ENCODE results near the gene KRT82. TPM values are rescaled to one million over a fixed set of nuclear protein-coding genes. Genes with fewer than 3 reads are reported as not detected.

KRT82 gene
- total RNA-seq, 1 experiment from 2014 or later = not detected

GRCh38 chr12:52436000-52436827 lies 30.1 kb upstream of the KRT82 start:
- no peaks in the 10 kb centered on the region for H4K20me1 ChIP-seq (ENCODE audit: control insufficient read depth, insufficient read depth, insufficient read length)
- no peak overlapping the region for H3K4ac ChIP-seq (ENCODE audit: low read depth, low read length)
- DNase-seq = peak; percentile 10
- no peaks in the 10 kb centered on the region for H3K4me1 ChIP-seq (ENCODE audit: insufficient read depth, low read length)
- H2BK20ac ChIP-seq (ENCODE audit: low read depth, low read length, poor library complexity, severe bottlenecking) = no peak overlapping the region
- Mint-ChIP-seq H3K9me3 (no peaks in the 10 kb centered on the region), H3K27me3 (ENCODE audit: low read depth) (peaks cover 17% of the 10 kb centered on the region), H3K4me1 (peaks cover 0 to 12% of the 10 kb centered on the region in 2 experiments), H3K36me3 (ENCODE audit: insufficient read depth in 1 of 3, low read depth in 3 of 3) (no peaks in the 10 kb centered on the region), H3K4me3 (no peak overlapping the region), H3K27ac (no peak overlapping the region; a peak in 1 of 7 replicates)
- H3K27me3 ChIP-seq (ENCODE audit: insufficient read depth, low read length) = no peaks in the 10 kb centered on the region
- H3K18ac ChIP-seq (ENCODE audit: insufficient read length, low read depth, low read length) = no peak overlapping the region
- no peak overlapping the region for H2AK5ac ChIP-seq (ENCODE audit: insufficient read length, low read length)
- H4K5ac ChIP-seq (ENCODE audit: insufficient read length, low read depth, low read length) = no peak overlapping the region
- no peak overlapping the region for H3K23ac ChIP-seq (ENCODE audit: insufficient read length, low read depth, low read length)
- no peak overlapping the region for H4K91ac ChIP-seq (ENCODE audit: insufficient read length, low read depth, low read length)
- H3K79me2 ChIP-seq (ENCODE audit: insufficient read depth, low read length) = no peaks in the 10 kb centered on the region
- H3T11ph ChIP-seq (ENCODE audit: low read length) = no peak overlapping the region
- H3K9ac ChIP-seq (ENCODE audit: extremely low read depth, insufficient read length, low read length) = no peak overlapping the region
- H3K14ac ChIP-seq (ENCODE audit: insufficient read depth, low read length) = no peak overlapping the region
- no peak overlapping the region for H2BK15ac ChIP-seq (ENCODE audit: low read depth, low read length)
- no peak overlapping the region for H3K56ac ChIP-seq (ENCODE audit: insufficient read length, low read depth, low read length)
- no peak overlapping the region for H3K27ac ChIP-seq (ENCODE audit: insufficient read length, low read depth, low read length)
- H3K4me2 ChIP-seq (ENCODE audit: insufficient read depth, insufficient read length, low read length) = no peak overlapping the region
- TF ChIP-seq CTCF (conservative IDR thresholded peaks at IDR 0.05) = no peak
- no CpG with 5 or more reads among the region's 9 CpGs for WGBS (ENCODE audit: extremely low coverage, insufficient read length, low lambda C conversion rate)
- H4K8ac ChIP-seq (replicated peaks; ENCODE audit: insufficient read length, low read depth, low read length) = no peak overlapping the region
- H2BK120ac ChIP-seq (ENCODE audit: low read depth, low read length, poor library complexity, severe bottlenecking) = no peak overlapping the region
- H2BK5ac ChIP-seq (ENCODE audit: insufficient read length, low read length) = no peak overlapping the region
- no peaks in the 10 kb centered on the region for H3K23me2 ChIP-seq (ENCODE audit: insufficient read length, low read depth, low read length, poor library complexity, severe bottlenecking)
- no peaks in the 10 kb centered on the region for H3K79me1 ChIP-seq (ENCODE audit: insufficient read depth, low read depth, low read length, poor library complexity, severe bottlenecking)
- no peak overlapping the region for H2BK12ac ChIP-seq (ENCODE audit: insufficient read length, low read depth, low read length)
- no peak overlapping the region for H2AFZ ChIP-seq (ENCODE audit: low read length)
- no peaks in the 10 kb centered on the region for H3K9me3 ChIP-seq (ENCODE audit: control insufficient read depth, low read depth, low read length)
